ENCODE data around the gene NT5C2.

Gene NT5C2

DNA sequence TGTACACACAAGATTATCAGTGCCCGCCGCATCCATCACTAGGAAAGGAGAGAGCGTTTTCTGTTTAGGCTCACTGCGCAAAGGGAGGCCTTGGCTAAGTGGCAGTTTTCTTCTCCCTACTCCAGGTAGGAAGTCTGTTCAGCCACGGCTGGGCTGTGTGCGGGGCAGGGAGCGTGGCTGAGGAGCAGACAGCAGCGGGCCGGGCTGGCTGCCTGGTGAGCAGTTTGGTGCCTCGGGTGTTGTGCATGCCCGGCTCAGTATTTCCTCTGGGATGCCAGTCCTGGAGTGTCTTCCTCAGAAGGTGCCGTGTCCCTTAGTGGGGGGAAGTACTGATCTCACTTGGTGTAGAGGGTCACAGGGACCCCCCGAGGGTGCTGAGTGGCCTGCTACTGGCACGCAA lies 114.4 kb downstream of the NT5C2 start:
- no peak for TF ChIP-seq MYC (IDR thresholded peaks at IDR 0.05; ENCODE audit: low read depth, low read length)
- H3K4me3 ChIP-seq (ENCODE audit: low read depth, low read length): no peak overlapping the region
- DNase-seq (ENCODE audit: low read depth): no peak

DNA sequence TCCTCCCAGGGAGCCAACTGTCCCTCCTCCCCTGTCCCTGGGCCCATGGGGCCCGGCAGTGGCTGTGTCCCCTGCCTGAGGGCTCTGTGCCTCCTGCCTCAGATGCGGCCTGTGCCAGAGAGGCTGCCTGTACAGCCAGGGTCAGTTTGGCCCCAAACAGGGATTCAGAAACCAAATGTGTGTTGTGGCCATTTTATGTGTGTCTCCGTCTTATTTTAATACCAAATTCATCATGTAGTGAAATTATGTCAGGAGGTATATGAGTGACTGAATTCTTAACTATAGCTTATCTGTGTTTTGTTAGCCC lies 114.8 kb downstream of the NT5C2 start:
- H3K4me3 ChIP-seq (ENCODE audit: low read depth, low read length): no peak overlapping the region
- TF ChIP-seq POLR2A (IDR thresholded peaks at IDR 0.05; ENCODE audit: extremely low read depth, insufficient read length): no peak
- TF ChIP-seq, protein P1, sequence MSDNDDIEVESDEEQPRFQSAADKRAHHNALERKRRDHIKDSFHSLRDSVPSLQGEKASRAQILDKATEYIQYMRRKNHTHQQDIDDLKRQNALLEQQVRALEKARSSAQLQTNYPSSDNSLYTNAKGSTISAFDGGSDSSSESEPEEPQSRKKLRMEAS (IDR thresholded peaks at IDR 0.05; ENCODE audit: low read depth, low read length): no peak
- TF ChIP-seq, protein P2, sequence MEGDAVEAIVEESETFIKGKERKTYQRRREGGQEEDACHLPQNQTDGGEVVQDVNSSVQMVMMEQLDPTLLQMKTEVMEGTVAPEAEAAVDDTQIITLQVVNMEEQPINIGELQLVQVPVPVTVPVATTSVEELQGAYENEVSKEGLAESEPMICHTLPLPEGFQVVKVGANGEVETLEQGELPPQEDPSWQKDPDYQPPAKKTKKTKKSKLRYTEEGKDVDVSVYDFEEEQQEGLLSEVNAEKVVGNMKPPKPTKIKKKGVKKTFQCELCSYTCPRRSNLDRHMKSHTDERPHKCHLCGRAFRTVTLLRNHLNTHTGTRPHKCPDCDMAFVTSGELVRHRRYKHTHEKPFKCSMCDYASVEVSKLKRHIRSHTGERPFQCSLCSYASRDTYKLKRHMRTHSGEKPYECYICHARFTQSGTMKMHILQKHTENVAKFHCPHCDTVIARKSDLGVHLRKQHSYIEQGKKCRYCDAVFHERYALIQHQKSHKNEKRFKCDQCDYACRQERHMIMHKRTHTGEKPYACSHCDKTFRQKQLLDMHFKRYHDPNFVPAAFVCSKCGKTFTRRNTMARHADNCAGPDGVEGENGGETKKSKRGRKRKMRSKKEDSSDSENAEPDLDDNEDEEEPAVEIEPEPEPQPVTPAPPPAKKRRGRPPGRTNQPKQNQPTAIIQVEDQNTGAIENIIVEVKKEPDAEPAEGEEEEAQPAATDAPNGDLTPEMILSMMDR (IDR thresholded peaks at IDR 0.05; ENCODE audit: low read depth, low read length): no peak
- TF ChIP-seq MYC (IDR thresholded peaks at IDR 0.05; ENCODE audit: low read depth, low read length): no peak
- no peak for DNase-seq (ENCODE audit: low read depth)

DNA sequence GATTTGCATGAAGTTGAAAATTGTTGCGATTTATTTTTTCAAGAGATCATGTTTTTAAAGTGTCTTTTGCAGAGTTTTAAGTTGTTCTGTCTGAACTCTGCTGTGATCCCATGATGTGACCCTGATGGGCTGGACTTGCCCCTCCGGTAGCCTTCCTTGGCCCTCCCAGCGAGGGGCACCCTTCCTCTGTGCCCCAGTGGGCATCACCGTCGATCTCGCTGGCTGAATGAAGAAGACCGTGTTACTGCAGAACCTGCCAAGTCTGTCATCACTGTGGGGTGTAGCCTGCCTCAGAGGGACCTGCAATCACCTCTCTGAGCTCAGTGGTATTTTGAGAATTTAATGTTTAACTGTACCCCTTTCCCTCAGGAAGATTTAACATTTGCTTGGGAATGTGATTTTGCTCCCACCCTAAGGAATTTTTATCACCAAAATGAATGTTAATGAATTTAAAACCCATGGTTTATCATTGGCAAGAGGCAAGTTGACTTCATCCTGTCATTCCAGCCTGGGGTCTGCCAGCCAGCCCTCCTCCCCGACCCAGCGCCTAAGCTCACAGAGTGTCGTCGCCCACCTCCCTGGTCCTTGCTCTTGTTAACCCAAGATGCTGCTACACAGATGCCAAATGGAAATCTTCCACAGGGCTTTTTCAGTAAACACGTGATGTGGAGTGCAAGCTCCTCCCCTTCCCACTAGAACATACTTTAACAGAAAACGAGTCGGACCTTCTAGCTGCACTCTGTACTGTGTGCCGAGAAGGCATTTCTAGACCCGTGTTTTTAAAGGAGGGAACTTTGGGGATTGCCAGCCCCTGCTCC lies 115.4 kb downstream of the NT5C2 start:
- TF ChIP-seq, protein P2 (IDR thresholded peaks at IDR 0.05; ENCODE audit: low read depth, low read length): no peak
- TF ChIP-seq MYC (IDR thresholded peaks at IDR 0.05; ENCODE audit: low read depth, low read length): no peak
- TF ChIP-seq POLR2A (IDR thresholded peaks at IDR 0.05; ENCODE audit: extremely low read depth, insufficient read length): no peak
- TF ChIP-seq, protein P1 (IDR thresholded peaks at IDR 0.05; ENCODE audit: low read depth, low read length): no peak
- no peak for DNase-seq (ENCODE audit: low read depth)
- no peak overlapping the region for H3K4me3 ChIP-seq (ENCODE audit: low read depth, low read length)

DNA sequence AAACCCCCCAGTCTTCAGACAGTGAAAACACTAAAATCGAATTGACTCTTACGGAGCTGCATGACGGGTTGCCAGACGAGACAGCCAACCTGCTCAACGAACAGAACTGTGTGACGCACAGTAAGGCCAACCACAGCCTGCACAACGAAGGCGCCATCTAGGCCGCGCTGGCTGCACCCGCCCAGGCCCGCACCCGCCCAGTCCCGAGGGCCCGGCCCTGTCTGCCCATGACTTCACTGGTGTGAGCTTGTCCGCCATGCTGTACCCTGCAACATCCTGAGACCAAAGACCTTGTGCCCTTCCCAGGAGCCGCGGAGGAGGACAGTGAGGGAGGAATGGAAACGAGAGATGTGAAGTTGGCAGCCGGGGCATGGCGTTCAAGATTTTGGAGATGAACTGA lies 116.1 kb downstream of the NT5C2 start:
- H3K4me3 ChIP-seq (ENCODE audit: low read depth, low read length): no peak overlapping the region
- TF ChIP-seq MYC (IDR thresholded peaks at IDR 0.05; ENCODE audit: low read depth, low read length): no peak
- TF ChIP-seq, protein P2 (IDR thresholded peaks at IDR 0.05; ENCODE audit: low read depth, low read length): no peak
- TF ChIP-seq, protein P1 (IDR thresholded peaks at IDR 0.05; ENCODE audit: low read depth, low read length): no peak
- no peak for DNase-seq (ENCODE audit: low read depth)

DNA sequence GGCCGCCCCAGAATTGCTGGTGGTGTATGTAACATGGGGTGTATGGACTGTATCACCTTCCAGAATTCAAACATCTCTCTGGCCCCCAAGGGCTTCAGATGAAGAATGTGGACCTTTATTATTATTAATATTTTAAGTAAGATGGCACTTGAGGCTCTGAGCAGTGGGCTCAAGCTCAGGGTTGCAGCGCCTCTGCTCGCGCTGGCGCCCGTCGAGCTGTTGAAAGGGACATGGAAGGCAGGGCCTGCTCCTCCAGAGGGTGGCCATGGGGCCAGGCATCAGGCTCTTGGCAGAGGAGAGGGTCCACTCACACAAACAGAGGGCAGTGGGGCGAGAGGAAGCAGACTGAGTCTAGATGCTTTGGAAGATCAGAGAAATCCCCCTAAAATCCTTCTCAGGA lies 120.2 kb downstream of the NT5C2 start:
- TF ChIP-seq, protein P2 (IDR thresholded peaks at IDR 0.05; ENCODE audit: low read depth, low read length): no peak
- no peak for TF ChIP-seq POLR2A (IDR thresholded peaks at IDR 0.05; ENCODE audit: extremely low read depth, insufficient read length)
- H3K4me3 ChIP-seq (ENCODE audit: low read depth, low read length): no peak overlapping the region
- no peak for DNase-seq (ENCODE audit: low read depth)

DNA sequence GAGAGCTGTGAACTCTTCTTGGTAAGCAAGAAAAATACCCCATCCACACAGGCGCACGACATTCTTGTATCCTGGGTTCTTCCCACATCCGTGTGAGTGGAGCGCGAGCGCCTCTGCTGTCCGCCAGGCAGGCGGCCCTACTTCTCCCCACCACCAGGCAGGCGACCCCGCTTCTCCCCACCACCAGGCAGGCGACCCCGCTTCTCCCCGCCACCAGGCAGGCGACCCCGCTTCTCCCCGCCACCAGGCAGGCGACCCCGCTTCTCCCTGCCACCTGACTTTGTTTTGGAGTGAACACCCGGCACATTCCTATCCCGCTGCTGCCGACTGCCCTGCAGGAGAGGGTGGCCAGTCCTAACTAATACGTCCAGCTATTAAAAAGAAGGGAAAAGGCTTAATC lies 120.8 kb downstream of the NT5C2 start:
- no peak overlapping the region for H3K4me3 ChIP-seq (ENCODE audit: low read depth, low read length)
- TF ChIP-seq, protein P1 (IDR thresholded peaks at IDR 0.05; ENCODE audit: low read depth, low read length): no peak
- TF ChIP-seq, protein P2 (IDR thresholded peaks at IDR 0.05; ENCODE audit: low read depth, low read length): no peak
- no peak for TF ChIP-seq MYC (IDR thresholded peaks at IDR 0.05; ENCODE audit: low read depth, low read length)
- no peak for TF ChIP-seq POLR2A (IDR thresholded peaks at IDR 0.05; ENCODE audit: extremely low read depth, insufficient read length)
- no peak for DNase-seq (ENCODE audit: low read depth)

All from NB4 (cell line).